Activated naive CD4-positive, alpha-beta T cell treated with anti-CD3 and anti-CD28 coated beads for 36 hours (primary cell): ENCODE results near the gene SORCS3. TPM values are rescaled to one million over a fixed set of nuclear protein-coding genes. Genes with fewer than 3 reads are reported as not detected.

Source experiments
- CTCF ChIA-PET: fragments of 350-600 bp; sonication (Branson Sonifier 250); formaldehyde crosslinking; loops from one replicate; lab custom pipeline; 2021; ENCODE audit warnings: antibody characterized with exemption; lab: Charles Lee
- DNase-seq: peaks from one replicate; pipeline ENCODE4 v3.0.0-alpha.2; 2020
- H3K27ac Mint-ChIP-seq: one replicate; pipeline ENCODE4 v1.8.0; 2021; ENCODE audit warnings: mild to moderate bottlenecking, mixed read lengths
- H3K27me3 Mint-ChIP-seq: one replicate; pipeline ENCODE4 v1.8.0; 2021; ENCODE audit warnings: low read depth, mixed read lengths
- H3K36me3 Mint-ChIP-seq: one replicate; pipeline ENCODE4 v1.8.0; 2021; ENCODE audit warnings: low read depth, mixed read lengths
- H3K4me1 Mint-ChIP-seq: one replicate; pipeline ENCODE4 v1.8.0; 2021; ENCODE audit warnings: low read depth, mixed read lengths
- H3K4me3 Mint-ChIP-seq: one replicate; pipeline ENCODE4 v1.8.0; 2021; ENCODE audit warnings: mild to moderate bottlenecking, moderate library complexity, mixed read lengths
- H3K9me3 Mint-ChIP-seq: one replicate; pipeline ENCODE4 v1.8.0; 2021; ENCODE audit warnings: mixed read lengths
- intact Hi-C: fragments of 100-400 bp; cut with micrococcal nuclease; formaldehyde crosslinking; loops from one replicate; pipeline ENCODE4 v1.15.1; 2023
- total RNA-seq, 2 experiments: library from RNA; stranded (reverse); gene quantifications; one replicate each; pipeline ENCODE4 v1.2.3, GENCODE V29; 2021

Gene SORCS3
- total RNA-seq, 2 experiments from 2014 or later, result not detected

- no peak overlapping the region for H3K27ac Mint-ChIP-seq
- H3K4me1 Mint-ChIP-seq, result no peaks in the 10 kb centered on the region
- DNase-seq, result no peak
- intact Hi-C loops, result no loop called here
- no peaks in the 10 kb centered on the region for H3K36me3 Mint-ChIP-seq
- CTCF ChIA-PET, result no interaction called here
- peaks cover 32% of the 10 kb centered on the region for H3K27me3 Mint-ChIP-seq
- no peaks in the 10 kb centered on the region for H3K9me3 Mint-ChIP-seq
- no peak overlapping the region for H3K4me3 Mint-ChIP-seq
Observed at GRCh38 chr10:104650635-104651331, 9.7 kb downstream of the SORCS3 start.

DNA sequence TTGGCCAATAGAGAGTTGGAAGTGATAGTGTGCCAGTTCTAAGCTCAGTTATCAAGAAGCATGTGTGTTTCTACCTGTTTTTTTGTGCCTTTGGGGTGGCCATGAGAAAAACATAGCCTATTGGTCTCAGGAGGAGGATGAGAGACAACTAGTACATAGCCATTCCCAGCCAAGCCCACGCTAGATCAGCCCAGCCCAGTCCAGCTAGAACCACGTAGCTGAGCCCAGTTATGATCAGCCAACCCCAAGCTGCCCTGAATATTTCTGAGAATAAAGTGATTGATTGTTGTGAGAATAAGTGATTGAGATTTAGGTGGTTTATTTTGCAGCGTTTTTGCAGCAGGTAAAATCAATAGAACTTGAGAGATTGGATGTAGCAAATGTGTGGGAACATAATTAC is 15.9 kb downstream of the SORCS3 start:
- Mint-ChIP-seq H3K36me3 (no peaks in the 10 kb centered on the region), H3K9me3 (no peaks in the 10 kb centered on the region), H3K27ac (no peak overlapping the region), H3K27me3 (peaks cover 20% of the 10 kb centered on the region), H3K4me1 (no peaks in the 10 kb centered on the region), H3K4me3 (no peak overlapping the region)
- intact Hi-C loops, result no loop called here
- CTCF ChIA-PET, result no interaction called here
- no peak for DNase-seq

- Mint-ChIP-seq H3K4me1 (no peaks in the 10 kb centered on the region), H3K27me3 (peaks cover 16% of the 10 kb centered on the region), H3K36me3 (no peaks in the 10 kb centered on the region), H3K4me3 (no peak overlapping the region), H3K27ac (no peak overlapping the region), H3K9me3 (no peaks in the 10 kb centered on the region)
- no peak for DNase-seq
- CTCF ChIA-PET, result no interaction called here
- intact Hi-C loops, result no loop called here
Observed at GRCh38 chr10:104657457-104657856, 16.4 kb downstream of the SORCS3 start.

DNA sequence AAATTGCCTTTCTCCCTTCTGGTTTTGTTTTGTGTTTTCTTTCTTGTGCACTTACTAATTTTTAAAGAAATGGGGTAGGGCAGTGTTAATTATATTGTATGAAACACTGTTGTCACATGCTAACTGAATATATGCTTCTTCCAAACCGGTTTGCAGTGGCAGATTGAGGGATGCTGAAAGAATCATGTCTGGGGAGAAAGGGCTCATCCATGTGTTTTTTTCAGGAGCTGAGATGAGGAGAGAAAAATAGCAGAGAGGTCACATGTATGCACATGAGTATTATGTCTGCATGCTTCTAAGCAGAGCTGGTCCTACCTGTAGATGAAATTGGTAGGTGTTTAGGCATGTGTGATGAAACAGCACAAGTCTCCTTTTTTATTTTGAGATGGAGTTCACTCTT is 17.0 kb downstream of the SORCS3 start:
- DNase-seq, result no peak
- Mint-ChIP-seq H3K27ac (no peak overlapping the region), H3K27me3 (peaks cover 16% of the 10 kb centered on the region), H3K4me1 (no peaks in the 10 kb centered on the region), H3K9me3 (no peaks in the 10 kb centered on the region), H3K4me3 (no peak overlapping the region), H3K36me3 (no peaks in the 10 kb centered on the region)
- intact Hi-C loops, result no loop called here
- CTCF ChIA-PET, result no interaction called here

DNA sequence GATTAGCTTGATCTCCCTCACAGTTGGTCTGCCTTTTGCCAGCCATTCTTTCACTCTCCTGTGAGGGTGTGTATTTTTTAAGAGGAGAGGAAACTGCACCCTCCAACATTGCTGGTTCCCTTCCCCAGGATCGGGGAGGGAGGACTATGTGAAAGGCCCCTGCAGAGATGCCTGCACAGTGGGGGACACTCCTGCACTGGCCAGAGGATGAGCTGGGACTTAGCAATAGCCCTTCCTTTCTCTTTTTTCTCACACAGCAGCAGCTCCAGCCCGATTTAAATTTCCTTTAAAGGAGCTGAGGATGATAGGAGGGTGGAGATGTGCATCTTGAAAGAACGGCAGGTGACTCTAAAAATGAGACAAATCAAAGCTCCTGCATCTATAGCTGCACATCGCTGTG is 18.7 kb downstream of the SORCS3 start:
- intact Hi-C loops, result no loop called here
- Mint-ChIP-seq H3K27ac (no peak overlapping the region), H3K27me3 (peaks cover 18% of the 10 kb centered on the region), H3K9me3 (no peaks in the 10 kb centered on the region), H3K36me3 (no peaks in the 10 kb centered on the region), H3K4me1 (no peaks in the 10 kb centered on the region), H3K4me3 (no peak overlapping the region)
- CTCF ChIA-PET, result interaction anchor here (0.9 kb wide), 1 partner anchor 19 kb away, joined by 3 read pairs; the partner anchor contains the start of gene SORCS3
- DNase-seq, result no peak

- no peaks in the 10 kb centered on the region for H3K36me3 Mint-ChIP-seq
- no peak overlapping the region for H3K4me3 Mint-ChIP-seq
Observed at GRCh38 chr10:104663076-104663475, 22.0 kb downstream of the SORCS3 start.

GRCh38 chr10:104663563-104663962 is 22.5 kb downstream of the SORCS3 start:
- Mint-ChIP-seq H3K9me3 (no peaks in the 10 kb centered on the region), H3K36me3 (no peaks in the 10 kb centered on the region), H3K27me3 (peaks cover 19% of the 10 kb centered on the region), H3K4me1 (no peaks in the 10 kb centered on the region), H3K27ac (no peak overlapping the region), H3K4me3 (no peak overlapping the region)
- CTCF ChIA-PET, result no interaction called here
- DNase-seq, result no peak
- intact Hi-C loops, result no loop called here

More at GRCh38 chr10:104663076-104663475, 22.0 kb downstream of the SORCS3 start:
- no peak for DNase-seq
- H3K9me3 Mint-ChIP-seq, result no peaks in the 10 kb centered on the region
- peaks cover 19% of the 10 kb centered on the region for H3K27me3 Mint-ChIP-seq
- H3K27ac Mint-ChIP-seq, result no peak overlapping the region
- intact Hi-C loops, result no loop called here
- CTCF ChIA-PET, result no interaction called here
- H3K4me1 Mint-ChIP-seq, result no peaks in the 10 kb centered on the region

GRCh38 chr10:104664205-104664604 is 23.1 kb downstream of the SORCS3 start:
- H3K36me3 Mint-ChIP-seq, result no peaks in the 10 kb centered on the region
- intact Hi-C loops, result no loop called here
- H3K4me1 Mint-ChIP-seq, result no peaks in the 10 kb centered on the region
- H3K27me3 Mint-ChIP-seq, result peaks cover 19% of the 10 kb centered on the region
- no peaks in the 10 kb centered on the region for H3K9me3 Mint-ChIP-seq
- no peak overlapping the region for H3K27ac Mint-ChIP-seq
- DNase-seq, result no peak
- H3K4me3 Mint-ChIP-seq, result no peak overlapping the region
- CTCF ChIA-PET, result interaction anchor here (0.5 kb wide), 1 partner anchor 942 kb away, joined by 3 read pairs; no protein-coding TSS in a partner anchor

GRCh38 chr10:104665174-104665573 is 24.1 kb downstream of the SORCS3 start:
- Mint-ChIP-seq H3K27ac (no peak overlapping the region), H3K4me1 (no peaks in the 10 kb centered on the region), H3K9me3 (no peaks in the 10 kb centered on the region), H3K4me3 (no peak overlapping the region), H3K27me3 (peaks cover 12% of the 10 kb centered on the region), H3K36me3 (no peaks in the 10 kb centered on the region)
- intact Hi-C loops, result no loop called here
- DNase-seq, result no peak
- CTCF ChIA-PET, result no interaction called here

DNA sequence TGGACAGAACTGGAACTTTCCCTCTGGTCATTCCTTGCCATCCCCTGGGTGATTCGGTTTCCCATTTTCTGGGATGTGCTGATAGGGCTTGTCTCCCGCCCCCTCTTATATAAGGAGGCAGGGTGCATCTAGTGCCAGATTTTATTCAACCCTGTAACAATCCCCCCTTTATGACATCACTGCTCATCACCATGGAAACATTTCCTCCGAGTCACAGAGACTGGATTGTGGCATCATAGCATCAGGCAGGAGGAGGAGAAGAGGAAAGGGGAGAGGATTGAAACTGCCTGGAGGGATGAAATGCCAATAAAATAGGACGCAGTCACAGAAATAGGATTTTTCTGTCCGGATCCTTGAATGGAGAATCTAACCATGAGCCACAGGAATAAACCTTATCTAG is 25.0 kb downstream of the SORCS3 start:
- H3K4me3 Mint-ChIP-seq, result no peak overlapping the region
- no peaks in the 10 kb centered on the region for H3K36me3 Mint-ChIP-seq
- H3K27ac Mint-ChIP-seq, result no peak overlapping the region
- H3K27me3 Mint-ChIP-seq, result peaks cover 12% of the 10 kb centered on the region
- H3K9me3 Mint-ChIP-seq, result peaks cover 2% of the 10 kb centered on the region
- intact Hi-C loops, result no loop called here
- DNase-seq, result no peak
- CTCF ChIA-PET, result no interaction called here
- H3K4me1 Mint-ChIP-seq, result no peaks in the 10 kb centered on the region

- DNase-seq, result no peak
- Mint-ChIP-seq H3K36me3 (no peaks in the 10 kb centered on the region), H3K9me3 (peaks cover 3% of the 10 kb centered on the region), H3K27ac (no peak overlapping the region), H3K4me3 (no peak overlapping the region), H3K27me3 (peaks cover 22% of the 10 kb centered on the region), H3K4me1 (no peaks in the 10 kb centered on the region)
- intact Hi-C loops, result no loop called here
- CTCF ChIA-PET, result no interaction called here
Observed at GRCh38 chr10:104676874-104677273, 35.8 kb downstream of the SORCS3 start.

DNA sequence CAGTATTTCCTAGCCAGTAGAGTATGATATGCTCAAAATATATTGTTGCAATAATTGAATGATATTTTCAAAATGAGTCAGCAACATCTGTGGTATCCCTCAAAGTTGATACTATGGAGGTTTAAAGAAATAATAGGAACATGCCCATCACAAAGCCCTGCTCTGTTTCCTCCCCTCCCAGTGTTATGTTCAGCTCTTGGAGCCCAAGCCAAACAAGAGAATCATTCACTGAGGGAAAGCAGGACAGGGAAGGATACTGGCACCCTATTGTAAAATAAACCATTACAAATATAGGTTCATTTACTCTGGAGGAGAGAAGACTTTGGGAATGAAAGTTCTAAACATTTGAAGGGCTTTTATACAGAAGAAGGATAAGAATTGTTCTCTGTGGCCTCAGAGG is 37.6 kb downstream of the SORCS3 start:
- H3K36me3 Mint-ChIP-seq, result no peaks in the 10 kb centered on the region
- H3K4me1 Mint-ChIP-seq, result no peaks in the 10 kb centered on the region
- no peak for DNase-seq
- H3K27ac Mint-ChIP-seq, result no peak overlapping the region
- intact Hi-C loops, result no loop called here
- peaks cover 3% of the 10 kb centered on the region for H3K9me3 Mint-ChIP-seq
- H3K4me3 Mint-ChIP-seq, result no peak overlapping the region
- H3K27me3 Mint-ChIP-seq, result peaks cover 25% of the 10 kb centered on the region
- CTCF ChIA-PET, result no interaction called here
